Stimulated activated CD4-positive, alpha-beta T cell treated with anti-CD3 and anti-CD28 coated beads, Interleukin-1b, Interleukin-23, amount 100 ng/mL, for 4 hours (primary cell): ENCODE measurements around the gene RPS21.

Source experiments
- DNase-seq, 2 donors: peaks; one replicate each; pipeline ENCODE4 v3.0.0-alpha.2; 2020; ENCODE audit warnings: low read depth in 2 of 2

The RPS21 gene

DNA sequence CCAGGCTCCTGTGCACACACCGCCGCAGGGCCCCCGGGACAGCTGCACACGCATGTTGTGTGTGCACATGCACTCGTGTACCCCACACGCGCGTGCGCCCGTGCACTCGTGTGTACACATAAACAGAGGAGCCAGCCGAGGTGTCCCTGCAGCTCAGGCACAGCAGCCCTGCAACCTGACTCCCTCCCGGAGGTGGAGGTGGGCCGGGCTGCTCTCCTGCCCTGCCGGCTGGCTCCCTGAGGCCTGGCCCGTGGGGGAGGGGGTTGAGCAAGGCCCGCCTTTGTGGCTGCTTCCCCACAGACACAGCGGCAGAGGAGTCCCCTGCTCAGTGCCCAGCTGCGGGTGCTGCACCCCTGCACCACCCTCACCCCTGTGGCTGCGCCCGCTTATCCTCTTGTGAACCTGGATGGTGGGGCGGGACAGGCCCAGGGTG lies 39.8 kb downstream of the RPS21 start:
- DNase-seq = no peak

DNA sequence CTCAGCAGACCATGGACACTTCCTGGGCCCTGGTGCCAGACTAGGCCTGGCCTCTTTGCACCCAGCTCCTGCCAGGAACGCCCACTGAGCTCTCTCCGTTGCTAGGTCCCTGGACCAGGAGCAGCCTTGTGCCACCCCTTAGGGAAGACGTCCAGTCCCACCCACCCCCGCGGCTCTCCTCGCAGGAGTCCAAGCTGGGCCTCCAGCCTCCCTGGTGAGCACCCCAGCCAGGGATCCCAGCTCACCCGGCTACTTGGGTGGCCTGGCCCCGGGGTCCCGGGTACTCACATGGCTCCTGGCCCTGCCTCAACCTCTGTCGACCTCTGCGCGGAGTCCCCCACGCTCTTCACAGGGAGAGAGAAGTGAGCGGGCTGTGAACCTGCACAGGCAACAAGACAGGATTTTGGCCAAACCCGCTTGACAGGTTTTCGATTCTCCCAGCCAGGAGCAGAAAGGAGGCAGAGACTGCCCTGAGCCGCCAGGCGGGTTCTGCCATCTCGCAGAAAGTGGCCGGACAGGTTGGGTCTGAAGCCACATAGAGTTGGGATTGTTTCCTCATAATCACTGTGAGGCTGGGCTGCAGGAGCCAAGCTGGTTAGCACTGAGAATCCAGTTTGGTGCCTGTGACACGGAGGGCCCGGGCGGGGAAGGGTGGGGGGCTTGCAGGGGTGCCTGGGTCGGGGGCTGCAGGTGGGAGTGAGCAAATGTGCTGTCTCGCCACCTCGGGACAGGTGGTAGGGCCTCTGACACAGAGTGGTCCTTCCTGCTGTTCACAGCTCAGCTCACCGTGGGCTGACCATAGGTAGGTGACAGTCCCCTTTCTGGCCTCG lies 40.5 kb downstream of the RPS21 start, which contains the start of gene RBBP8NL:
TSS of gene RBBP8NL (minus strand) at position 368 of the 830 bp plus-strand sequence. CDS start 7,892 bp downstream, outside the sequence.
- DNase-seq = no peak

GRCh38 chr20:62428002-62428372 lies 41.1 kb downstream of the RPS21 start:
- DNase-seq = no peak

DNA sequence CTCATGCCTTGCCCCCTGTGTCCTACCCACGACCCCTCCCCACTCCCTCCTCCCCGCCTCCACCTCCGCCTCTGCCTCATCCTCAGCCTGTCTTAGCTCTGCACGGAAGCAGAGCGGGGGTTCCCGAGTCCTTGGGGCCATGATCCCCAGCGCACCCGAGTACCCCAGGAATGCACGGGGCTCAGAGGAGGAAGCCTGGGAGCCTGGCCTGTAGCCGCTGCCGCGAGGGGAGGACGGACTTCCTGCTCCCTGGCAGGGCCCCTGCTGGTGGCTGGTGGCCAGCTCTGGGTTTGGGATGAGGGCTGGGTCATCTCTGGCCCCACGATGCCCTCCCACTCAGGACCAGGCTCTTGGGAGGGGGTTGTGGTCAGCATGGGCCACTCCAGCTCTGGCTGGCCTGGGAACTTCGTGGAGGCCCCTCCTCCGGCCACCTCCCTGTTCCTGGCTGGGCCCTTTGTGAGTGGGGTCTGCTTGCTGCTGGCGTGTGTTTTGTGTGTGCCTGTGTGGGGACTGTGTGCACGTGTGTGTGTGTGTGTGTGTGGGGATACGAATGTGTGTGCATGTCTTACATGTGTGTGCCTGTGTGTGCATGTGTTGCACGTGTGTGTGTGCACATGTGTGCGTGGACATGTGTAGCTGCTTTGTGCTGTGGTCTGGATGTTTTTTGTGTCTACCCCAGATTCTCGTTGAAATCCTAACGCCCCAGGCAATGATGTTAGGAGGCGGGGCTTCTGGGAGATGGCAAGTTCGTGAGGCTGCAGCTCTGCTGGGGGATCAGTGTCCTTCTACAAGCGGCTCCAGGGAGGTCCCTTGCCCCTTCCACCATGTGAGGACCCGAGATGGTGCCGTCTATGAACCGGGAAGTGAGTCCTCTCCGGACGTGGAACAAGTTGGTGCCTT lies 41.7 kb downstream of the RPS21 start:
- DNase-seq = no peak

GRCh38 chr20:62429455-62430310 lies 42.8 kb downstream of the RPS21 start:
- no peak for DNase-seq

DNA sequence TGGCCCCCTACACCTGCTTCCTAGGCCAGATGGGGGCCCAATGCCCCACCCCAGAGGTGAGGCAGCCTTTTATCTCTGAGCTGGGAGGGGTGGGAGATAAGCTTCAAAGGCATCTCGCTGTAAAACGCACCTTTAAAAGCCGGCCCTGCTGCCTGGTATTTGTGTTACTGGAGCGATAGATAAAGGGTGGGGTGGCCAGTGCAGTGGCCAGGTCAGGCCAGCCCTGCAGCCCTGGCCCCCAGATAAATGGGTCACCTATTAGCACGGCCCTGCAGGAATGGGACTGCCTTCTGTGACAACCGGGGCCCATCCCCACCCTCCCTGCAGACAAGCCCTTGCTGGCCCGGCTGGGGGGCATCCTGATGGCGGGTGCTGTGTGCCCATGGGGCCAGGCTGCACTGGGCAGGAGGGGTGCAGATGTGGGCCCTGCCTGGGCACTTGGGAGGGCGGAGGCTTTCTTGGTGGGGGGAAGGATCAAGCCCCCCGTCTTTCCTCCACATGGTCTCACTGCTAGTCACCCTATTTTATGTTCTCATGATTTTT lies 43.5 kb downstream of the RPS21 start:
- DNase-seq = no peak

GRCh38 chr20:62430866-62431447 lies 44.1 kb downstream of the RPS21 start:
- no peak for DNase-seq

DNA sequence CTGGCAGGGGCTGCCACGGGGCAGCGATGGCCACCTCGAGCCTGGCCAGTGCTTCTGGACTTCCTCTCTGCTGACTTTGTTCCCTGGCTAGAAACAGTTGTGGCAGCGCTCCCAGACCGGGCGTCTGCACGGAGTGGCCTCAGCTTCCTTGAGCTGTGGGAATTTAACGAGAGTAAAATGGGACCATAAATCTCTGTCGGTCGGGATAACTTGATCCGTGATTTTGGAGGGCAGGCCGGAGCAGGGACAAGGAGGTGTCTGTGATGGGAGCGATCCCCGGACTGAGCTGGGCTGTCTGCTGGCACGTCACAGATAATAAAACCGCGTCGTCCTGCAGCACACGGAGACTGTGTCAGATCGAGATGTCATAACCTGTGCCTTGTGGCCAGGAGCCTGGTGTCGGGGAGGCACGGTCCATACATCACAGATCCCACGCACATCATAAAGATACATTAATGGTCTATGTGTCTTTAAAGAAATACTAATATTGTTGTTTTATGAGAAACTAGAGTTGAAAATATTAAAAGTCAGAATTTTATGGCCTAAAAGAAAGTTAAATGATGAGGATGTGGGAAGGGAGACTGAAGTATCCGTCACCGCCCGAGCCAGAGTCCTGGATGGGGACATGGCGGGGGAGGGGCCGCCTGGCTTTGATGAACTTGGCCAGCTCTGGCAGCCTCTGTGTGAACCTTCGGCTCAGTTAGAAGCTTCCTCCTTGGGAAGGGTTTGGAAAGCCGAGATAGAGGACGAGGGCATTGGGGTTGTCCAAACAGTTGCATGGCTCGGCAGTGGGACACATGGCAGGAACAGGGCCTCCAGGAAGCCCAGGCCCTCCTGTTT lies 47.0 kb downstream of the RPS21 start:
- no peak for DNase-seq

DNA sequence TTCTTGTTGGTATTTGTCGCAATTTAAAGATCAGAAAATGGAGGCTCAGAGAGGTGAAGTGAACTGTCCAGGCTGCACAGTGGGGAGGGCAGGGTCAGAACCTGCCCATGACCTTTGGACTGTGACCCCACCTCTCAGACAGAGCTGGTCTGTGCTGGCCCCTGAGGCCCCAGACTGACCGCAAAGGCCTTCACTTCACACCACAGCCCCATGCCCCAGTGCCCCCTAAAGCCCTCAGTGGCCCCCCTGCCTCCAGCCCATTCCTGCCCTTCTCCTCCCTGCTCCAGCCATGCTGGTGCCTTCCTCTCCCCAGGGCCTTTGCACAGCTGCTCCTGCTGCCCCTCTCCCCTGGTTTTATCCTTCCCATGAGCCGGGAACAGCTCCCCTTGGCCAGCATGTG lies 49.8 kb downstream of the RPS21 start:
- no peak for DNase-seq

DNA sequence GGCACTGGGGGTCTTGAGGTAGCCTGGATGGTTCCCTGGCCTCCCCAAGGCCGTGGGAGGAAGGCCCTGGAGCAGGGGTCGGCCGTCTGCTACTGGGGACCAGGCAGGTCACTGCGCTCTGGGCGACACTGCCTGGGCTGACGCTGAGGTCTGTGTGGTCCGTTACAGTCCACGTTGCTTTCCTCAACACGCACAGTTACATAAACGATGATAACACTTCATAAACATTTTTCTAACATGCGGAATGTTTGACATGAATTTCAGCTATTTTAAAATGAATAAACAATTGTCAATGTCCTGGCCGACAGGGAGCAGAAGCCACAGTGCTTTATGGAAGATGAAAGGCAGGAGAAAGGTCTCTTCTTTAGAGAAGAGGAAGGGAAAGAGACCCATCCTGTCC lies 50.6 kb downstream of the RPS21 start:
- no peak for DNase-seq

- DNase-seq = no peak
Observed at GRCh38 chr20:62437927-62438326, 51.0 kb downstream of the RPS21 start.
